RPMI7951 (cell line): ENCODE results near the gene REC114. TPM values are rescaled to one million over a fixed set of nuclear protein-coding genes. Genes with fewer than 3 reads are reported as not detected.
"Not testable (repeated sequence)": the region's sequence is repeated elsewhere in the genome, so short reads cannot be mapped to it uniquely, and the experiment has no call there.

Experiments
- DNase-seq: peaks from one replicate; pipeline ENCODE4 v3.0.0-alpha.2; 2012; ENCODE audit warnings: low read depth
- total RNA-seq: library from RNA; depleted of rRNA; stranded (reverse); fragments of >200 nt; shearing (Covaris generic); gene quantifications from 2 replicates; pipeline ENCODE4 v1.2.3, GENCODE V29; 2014

Gene REC114
- total RNA-seq, 1 experiment from 2014 or later, result not detected

- no peak for DNase-seq
Measured at GRCh38 chr15:73455876-73456275, 12.9 kb downstream of the REC114 start.

DNA sequence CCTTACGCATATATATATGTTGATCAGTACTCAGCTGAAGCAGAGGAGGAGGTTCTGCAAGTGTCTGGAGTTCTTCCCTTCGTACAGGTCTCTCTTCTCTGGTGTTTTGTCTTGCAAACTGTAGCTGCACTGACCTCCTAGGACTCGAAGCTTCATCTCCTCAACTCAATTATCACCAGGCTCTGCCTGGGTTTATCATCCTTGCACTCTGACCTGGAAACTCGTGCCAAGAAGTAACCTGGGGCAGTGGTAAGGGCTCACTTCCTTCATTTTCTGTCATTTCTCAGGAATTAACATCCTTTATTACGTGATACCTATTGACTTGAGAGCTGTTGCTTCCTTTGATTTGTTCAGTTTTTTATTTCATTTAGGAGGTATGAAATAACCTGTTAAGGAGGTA, 14.4 kb downstream of the REC114 start:
- no peak for DNase-seq

DNA sequence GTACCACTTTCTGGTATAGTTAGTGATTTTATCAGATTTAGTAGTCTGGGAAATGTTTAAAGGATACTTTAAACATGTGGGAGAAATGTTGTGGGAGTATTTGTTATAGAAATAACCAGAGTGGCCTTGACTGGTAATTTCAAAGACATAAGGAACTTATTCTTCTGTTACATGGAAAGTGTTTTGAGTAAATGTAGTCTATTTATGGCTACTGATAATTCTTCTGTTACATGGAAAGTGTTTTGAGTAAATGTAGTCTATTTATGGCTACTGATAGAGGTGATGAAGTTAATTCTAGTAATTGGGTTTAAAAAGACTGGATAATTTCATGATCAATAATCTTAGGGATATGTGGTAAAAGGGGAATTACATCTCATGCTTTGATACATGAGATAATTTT, 17.7 kb downstream of the REC114 start:
- DNase-seq, result no peak

- no peak for DNase-seq
Measured at GRCh38 chr15:73464602-73465001, 21.6 kb downstream of the REC114 start.

DNA sequence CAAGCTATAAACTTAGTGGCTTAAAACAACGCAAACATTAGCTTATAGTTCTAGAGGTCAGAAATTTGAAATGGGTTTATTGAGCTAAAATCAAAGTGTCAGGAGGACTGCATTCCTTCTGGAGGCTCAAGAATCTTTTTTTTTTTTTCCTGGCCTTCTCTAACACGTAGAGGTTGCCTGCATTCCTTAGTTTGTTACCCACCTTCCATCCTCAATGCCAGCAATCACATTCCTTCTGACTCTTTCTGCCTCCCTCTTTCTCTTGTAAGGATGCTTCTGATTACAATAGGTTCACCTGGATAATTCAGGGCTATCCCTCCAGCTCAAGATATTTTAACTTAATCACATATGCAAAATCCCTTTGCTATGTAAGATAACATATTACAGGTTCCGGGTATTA, 24.8 kb downstream of the REC114 start:
- no peak for DNase-seq

GRCh38 chr15:73474785-73475184, 31.8 kb downstream of the REC114 start:
- no peak for DNase-seq

DNA sequence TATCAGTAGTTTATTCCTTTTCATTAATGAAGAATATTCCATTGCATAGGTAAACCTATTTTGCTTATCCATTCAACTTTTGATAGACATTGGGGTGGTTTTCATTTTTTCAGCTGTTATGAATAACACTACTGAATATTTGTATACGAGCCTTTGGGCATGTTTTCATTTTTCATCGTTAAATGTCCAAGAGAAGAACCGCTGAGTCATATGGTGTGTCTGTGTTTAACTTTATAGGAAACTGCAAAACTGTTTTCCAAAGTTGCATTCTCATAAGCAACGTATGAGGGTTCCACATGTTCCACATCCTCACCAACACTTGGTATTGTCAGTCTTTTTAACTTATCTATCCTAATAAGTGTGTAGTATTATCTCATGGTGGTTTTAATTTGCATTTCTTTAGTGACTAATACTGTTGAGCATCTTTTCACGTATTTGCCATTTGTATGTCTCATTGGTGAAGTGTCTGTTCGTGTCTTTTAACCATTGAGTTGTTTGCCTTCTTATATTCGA, 33.8 kb downstream of the REC114 start:
- DNase-seq, result no peak

DNA sequence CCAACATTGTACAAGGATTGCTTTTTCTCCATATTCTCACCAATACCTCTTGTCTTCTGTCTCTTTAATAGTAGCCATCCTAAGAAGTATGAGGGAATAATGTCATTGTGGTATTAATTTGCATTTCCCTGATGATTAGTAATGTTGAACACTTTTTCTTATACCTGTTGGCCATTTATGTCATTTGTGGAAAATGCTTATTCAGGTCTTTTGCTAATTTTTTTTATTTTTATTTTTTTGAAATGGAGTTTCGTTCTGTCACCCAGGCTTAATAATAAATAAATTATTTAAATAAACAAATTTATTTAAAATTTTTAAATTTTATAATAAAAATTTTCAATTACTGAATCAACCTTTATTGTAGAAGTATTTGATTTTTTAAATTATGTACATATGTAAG, 37.1 kb downstream of the REC114 start:
- DNase-seq, result no peak

DNA sequence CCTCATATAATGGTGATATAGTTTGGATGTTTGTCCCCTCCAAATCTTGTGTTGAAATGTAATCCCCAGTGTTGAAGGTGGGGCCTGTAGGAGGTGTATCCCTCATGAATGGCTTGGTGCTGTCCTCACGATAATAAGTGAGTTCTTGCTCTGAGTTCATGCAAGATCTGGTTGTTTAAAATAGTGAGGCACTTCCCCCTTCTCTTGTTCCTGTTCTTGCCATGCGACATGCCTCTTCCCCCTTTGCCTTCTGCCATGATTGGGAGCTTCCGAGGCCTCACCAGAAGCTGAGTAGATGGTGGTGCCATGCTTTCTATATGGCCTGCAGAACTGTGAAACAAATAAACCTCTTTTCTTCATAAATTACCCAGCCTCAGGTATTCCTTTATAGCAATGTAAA, 39.2 kb downstream of the REC114 start:
- no peak for DNase-seq

DNA sequence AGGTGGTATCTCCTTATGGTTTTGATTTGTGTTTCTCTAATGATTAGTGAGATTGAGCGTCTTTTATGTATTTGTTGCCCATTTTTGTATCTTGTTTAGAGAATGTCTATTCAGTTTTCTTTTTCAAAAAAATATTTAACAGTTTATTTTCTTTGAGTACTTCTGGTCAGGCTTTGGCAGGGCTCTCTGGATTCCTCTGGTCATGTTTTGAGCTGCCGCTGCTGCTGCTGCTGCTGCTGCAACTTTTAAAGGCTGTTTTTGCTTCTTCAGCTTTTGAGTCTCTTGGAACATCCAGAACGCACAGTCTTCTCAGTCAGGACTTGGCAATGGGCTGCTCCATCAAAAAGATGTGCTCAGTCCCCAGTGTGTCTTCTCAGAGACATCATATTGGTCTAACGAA, 40.1 kb downstream of the REC114 start:
- DNase-seq, result no peak

DNA sequence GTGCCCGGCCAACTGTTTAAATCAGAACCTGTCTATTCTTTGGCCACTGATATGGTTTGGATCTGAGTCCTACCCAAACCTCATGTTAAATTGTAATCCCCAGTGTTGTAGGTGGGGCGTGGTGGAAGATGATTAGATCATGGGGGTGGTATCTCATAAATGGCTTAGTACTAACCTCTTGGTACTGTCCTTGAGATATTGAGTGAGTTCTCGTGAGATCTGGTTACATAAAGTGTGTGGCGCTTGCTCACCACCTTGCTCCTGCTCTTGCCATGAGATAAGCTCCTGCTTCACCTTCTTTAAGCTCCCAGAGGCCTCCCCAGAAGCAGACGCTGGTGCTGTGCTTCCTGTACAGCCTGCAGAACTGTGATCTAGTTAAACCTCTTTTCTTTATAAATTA, 42.4 kb downstream of the REC114 start:
- DNase-seq, result no peak

DNA sequence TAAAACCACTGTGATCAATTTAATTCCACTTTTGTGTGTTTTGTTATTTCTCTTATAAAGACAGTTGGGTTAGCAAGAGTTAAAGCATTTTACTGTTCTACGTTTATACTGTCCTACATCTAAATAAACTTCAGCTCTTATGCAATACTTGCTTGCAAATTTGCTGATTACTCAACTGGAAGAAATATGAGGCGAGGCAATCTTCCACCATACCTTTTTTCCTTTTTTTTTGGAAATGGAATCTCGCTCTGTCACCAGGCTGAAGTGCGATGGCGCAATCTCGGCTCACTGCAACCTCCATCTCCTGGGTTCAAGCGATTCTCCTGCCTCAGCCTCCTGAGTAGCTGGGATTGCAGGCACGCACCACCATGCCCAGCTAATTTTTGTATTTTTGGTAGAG, 42.9 kb downstream of the REC114 start:
- not testable (repeated sequence) for DNase-seq

GRCh38 chr15:73488698-73489097, 45.7 kb downstream of the REC114 start:
- DNase-seq, result no peak

- DNase-seq, result no peak
Measured at GRCh38 chr15:73493922-73494321, 51.0 kb downstream of the REC114 start.

DNA sequence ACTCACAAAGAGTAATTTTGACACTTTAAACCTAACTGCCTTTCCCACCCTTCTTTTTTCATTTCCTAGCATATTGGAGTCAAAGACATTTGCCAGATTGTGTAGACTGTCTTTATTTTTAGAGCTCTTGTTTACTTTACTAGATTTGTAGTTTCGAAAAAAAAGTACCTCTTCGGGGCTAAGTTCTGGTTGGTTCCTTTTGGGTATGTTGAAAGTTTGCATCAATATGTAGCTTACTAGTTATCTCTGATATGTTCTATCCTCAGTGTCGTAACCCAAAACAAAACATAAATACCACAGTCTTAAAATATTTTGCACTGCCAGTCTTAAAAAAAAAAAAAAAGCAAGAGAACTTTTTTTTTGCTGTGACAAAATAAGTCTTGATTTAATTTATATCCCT, 52.2 kb downstream of the REC114 start:
- no peak for DNase-seq

DNA sequence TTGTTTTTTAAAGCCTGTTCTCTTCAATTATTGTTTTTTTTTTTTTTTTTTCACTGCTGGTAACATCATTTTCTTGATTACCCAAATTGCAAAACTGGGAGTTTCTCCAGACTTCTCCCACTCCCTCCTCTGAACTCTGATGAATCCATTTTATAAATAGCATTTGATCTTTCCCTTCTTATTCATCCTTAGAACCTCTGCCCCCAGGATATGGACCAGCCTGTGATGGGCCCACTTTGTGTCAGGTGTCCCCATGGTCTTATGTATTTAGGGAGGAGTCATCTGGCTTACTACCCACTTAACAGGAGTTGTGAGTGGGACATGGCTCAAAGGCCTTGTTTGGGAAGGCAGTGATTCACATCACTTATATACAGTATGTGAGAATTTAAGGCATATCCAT, 57.7 kb downstream of the REC114 start:
- DNase-seq, result no peak

DNA sequence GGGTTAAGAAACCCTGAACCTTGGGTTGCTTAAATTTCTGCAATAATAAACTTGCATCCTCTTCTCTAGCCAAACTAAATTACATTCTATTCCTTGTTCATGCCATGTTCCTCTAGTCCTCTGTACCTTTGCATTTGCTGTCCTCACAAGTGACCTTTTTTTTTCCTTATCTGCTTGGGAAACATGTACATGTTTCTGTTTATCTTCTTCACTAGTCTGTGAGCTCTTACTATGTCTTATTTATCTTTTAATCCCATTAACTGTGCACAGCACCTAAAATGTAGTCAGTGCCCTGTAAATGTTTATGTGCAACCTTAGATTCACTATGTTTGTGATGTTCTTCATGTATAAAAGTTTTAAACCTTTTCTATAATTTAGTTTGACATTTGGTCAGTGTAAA, 61.9 kb downstream of the REC114 start:
- DNase-seq, result no peak

GRCh38 chr15:73515527-73515926, 72.6 kb downstream of the REC114 start:
- DNase-seq, result no peak

GRCh38 chr15:73517566-73517965, 74.6 kb downstream of the REC114 start:
- DNase-seq, result no peak

DNA sequence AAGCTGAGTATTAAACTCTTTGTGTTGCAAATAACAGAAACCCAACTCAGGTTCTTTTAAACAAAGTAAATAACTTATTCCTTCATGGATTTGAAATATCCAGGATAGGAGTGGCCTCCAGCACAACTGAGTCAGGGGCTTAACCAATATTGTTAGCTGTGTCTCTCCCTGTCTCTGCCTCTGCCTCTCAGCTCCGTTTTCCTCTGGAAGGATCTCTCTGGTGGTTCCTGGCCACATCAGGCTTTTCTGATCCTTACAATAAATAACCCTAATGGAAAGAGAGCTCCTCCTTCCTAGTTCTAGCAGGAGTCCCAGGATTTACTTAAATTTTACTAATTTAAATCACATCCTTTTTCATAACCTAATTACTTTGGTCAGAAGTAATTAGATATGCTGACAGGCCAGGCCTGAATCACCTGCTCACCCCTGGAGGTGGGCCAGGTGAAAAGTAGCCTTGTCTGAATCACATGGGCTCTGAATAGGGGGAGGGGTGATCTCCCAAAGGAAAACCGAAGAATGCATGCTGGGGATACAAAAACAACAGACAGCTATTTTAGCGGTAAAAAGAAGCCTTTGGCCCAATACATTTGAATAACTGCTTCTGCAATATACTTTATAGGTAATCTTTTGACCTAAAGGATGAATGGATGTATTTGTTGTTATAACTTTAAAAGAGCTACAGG, 75.4 kb downstream of the REC114 start:
- no peak for DNase-seq

GRCh38 chr15:73518876-73519733, 76.1 kb downstream of the REC114 start:
- no peak for DNase-seq

- no peak for DNase-seq
Measured at GRCh38 chr15:73522011-73522410, 79.0 kb downstream of the REC114 start.

DNA sequence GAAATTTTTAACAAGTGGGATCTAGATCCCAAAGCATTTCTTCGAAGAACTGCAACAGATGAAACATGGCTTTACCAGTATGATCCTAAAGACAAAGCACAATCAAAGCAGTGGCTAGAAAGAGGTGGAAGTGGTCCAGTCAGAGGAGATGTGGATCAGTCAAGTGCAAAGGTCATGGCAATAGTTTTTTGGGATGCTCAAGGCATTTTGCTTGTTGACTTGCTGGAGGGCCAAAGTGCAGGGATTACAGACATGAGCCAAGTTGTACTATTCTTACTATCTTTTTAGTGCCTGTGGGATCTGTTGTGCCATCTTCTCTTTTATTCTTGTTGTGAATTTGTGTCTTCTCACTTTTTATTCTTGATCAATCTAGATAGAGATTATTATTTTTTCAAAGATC, 82.0 kb downstream of the REC114 start:
- no peak for DNase-seq
